Adrenal gland (tissue), 5 donors: ENCODE data around the gene TP73.

Experiments
- CTCF ChIP-seq, 6 experiments: fragments of 450-650 bp in 4 of 6; fragments of 200-600 bp in 2 of 6; sonication (generic) in 1 of 6; IDR thresholded peaks; 1 replicate in 5 of 6; 2 replicates in 1 of 6; pipeline versions ENCODE4 v1.5.1 to v1.8.0; 2016 to 2021; ENCODE audit warnings: antibody characterized with exemption in 6 of 6, mild to moderate bottlenecking in 2 of 6, moderate library complexity in 1 of 6
- POLR2A ChIP-seq, 2 donors: fragments of 450-650 bp; IDR thresholded peaks; one replicate each; pipeline ENCODE4 v1.6.1; 2017; ENCODE audit warnings: antibody characterized with exemption in 2 of 2, mild to moderate bottlenecking in 2 of 2, moderate library complexity in 1 of 2
- donor health status: DM: no; HTN: no; CAD: no.

GRCh38 chr1:3768811-3769390 lies 116.6 kb downstream of the TP73 start:
- no peak for TF ChIP-seq CTCF (IDR thresholded peaks at IDR 0.05)
- TF ChIP-seq POLR2A (IDR thresholded peaks at IDR 0.05): no peak
